ENCODE data around the gene LRRC17.
"Not testable (repeated sequence)": the region's sequence is repeated elsewhere in the genome, so short reads cannot be mapped to it uniquely, and the experiment has no call there.

LRRC17 gene

DNA sequence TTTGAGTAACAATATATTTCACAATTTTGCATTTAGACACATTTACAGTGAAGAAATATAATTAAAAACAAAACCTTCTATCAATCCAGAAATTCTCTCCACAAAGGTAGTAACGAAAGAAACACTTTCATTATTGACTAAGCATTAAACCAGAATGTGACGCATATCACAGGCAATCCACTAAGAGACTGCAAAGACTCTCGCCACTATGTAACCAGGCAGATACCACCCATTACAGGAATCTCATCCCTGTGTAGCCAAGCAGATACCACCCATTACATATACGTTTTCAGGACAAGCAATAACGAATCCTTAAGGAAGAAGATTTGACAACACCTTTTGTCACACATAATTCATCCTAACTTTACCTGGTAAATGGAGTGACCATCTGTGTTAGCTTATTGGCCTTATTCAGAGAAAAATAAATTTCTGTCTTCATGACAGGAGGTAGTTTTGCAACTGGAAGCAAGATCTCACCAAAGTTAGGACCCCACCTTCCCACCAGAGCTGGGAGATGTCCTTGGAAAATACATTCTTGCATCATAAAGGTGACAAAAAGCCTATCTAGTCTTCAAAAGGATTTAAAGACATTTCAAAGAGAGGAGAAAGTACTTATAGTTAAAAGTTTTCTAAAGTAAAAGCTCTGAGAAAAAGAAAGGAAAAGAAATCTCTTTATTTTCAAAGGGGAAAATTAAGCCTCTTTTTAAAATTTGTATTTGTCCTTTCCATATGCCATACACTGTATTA lies 30.8 kb downstream of the LRRC17 start:
- DNase-seq = no peak

DNA sequence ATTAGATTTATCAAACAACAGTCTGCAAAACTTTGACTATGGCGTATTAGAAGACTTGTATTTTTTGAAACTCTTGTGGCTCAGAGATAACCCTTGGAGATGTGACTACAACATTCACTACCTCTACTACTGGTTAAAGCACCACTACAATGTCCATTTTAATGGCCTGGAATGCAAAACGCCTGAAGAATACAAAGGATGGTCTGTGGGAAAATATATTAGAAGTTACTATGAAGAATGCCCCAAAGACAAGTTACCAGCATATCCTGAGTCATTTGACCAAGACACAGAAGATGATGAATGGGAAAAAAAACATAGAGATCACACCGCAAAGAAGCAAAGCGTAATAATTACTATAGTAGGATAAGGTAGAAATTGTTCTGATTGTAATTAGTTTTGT lies 31.4 kb downstream of the LRRC17 start:
- no peak for DNase-seq

DNA sequence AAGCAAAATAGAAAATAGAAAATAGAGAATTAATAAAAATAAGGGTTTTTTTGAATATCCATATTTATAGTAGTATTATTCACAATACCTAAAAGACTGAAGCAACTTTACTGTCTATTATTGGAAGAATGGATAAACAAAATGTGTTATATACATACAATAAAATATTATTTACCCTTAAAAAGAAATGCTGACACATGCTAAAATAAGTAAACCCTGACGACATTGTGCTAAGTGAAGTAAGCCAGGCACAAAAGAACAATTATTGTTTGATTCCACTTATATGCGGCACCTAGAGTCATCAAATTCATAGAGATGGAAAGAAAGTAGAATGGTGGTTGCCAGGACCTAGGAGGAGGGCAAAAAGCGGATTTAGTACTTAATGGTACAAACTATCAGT lies 39.0 kb downstream of the LRRC17 start:
- no peak for DNase-seq

- DNase-seq = no peak
These were observed 40.6 kb downstream of the LRRC17 start for GRCh38 chr7:102953406-102953805.

GRCh38 chr7:102954359-102954758 lies 41.6 kb downstream of the LRRC17 start:
- not testable (repeated sequence) for DNase-seq

- not testable (repeated sequence) for DNase-seq
These were observed 45.2 kb downstream of the LRRC17 start for GRCh38 chr7:102958004-102958403.

DNA sequence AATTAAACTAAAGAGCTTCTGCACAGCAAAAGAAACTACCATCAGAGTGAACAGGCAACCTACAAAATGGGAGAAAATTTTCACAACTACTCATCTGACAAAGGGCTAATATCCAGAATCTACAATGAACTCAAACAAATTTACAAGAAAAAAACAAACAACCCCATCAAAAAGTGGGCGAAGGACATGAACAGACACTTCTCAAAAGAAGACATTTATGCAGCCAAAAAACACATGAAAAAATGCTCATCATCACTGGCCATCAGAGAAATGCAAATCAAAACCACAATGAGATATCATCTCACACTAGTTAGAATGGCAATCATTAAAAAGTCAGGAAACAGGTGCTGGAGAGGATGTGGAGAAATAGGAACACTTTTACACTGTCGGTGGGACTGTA lies 49.2 kb downstream of the LRRC17 start:
- DNase-seq = not testable (repeated sequence)

DNA sequence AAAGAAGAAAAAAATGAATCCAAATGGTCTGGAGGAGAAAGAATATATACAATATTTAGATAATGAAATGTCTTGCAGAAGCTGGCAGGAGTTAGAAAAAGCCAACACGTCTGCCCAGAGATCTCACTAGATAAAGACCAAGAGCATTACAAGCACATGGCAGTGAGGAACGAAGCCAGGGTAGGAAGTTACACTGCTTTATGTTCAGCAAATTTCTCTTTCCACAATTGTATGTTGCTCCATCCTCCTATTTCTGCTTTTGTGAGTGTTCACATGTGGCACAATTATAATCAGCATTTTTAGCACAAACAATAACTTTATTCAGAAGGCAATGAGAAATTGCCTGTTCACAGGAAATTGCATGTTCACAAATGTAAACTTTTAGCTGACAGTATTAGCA lies 53.7 kb downstream of the LRRC17 start:
- no peak for DNase-seq

- no peak for DNase-seq
These were observed 55.0 kb downstream of the LRRC17 start for GRCh38 chr7:102967798-102968197.

GRCh38 chr7:102973096-102973802 lies 60.4 kb downstream of the LRRC17 start:
- DNase-seq = no peak

- no peak for DNase-seq
These were observed 61.8 kb downstream of the LRRC17 start for GRCh38 chr7:102974366-102975236.

- no peak for DNase-seq
These were observed 63.1 kb downstream of the LRRC17 start for GRCh38 chr7:102975854-102976253.

GRCh38 chr7:102976493-102976892 lies 63.7 kb downstream of the LRRC17 start:
- no peak for DNase-seq

DNA sequence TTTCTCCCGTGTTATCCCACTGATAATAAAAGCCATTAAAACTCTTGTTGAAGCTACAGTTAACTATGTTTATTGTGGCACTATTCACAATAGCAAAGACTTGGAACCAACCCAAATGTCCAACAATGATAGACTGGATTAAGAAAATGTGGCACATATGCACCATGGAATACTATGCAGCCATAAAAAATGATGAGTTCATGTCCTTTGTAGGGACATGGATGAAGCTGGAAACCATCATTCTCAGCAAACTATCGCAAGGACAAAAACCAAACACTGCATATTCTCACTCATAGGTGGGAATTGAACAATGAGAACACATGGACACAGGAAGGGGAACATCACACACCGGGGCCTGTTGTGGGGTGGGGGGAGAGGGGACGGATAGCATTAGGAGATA lies 64.8 kb downstream of the LRRC17 start:
- not testable (repeated sequence) for DNase-seq

DNA sequence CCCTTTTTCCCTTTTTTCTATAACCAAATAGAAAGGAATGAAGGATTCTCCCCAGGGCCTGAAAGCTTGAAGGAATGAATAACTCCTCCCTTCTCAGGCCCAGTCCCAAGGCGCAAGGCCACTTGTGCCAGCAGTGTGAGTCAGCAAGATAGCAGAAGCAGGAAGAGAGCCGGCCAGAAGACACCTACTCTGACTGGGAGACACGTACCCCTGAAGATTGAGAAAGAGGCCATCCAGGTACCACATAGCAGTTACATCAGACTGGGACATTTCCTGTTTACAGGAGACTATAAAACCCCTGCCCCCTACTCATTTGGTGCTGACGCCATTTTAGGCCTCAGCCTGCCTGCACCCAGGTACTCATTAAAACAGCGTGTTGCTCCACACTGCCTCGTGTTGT lies 65.5 kb downstream of the LRRC17 start:
- DNase-seq = no peak

DNA sequence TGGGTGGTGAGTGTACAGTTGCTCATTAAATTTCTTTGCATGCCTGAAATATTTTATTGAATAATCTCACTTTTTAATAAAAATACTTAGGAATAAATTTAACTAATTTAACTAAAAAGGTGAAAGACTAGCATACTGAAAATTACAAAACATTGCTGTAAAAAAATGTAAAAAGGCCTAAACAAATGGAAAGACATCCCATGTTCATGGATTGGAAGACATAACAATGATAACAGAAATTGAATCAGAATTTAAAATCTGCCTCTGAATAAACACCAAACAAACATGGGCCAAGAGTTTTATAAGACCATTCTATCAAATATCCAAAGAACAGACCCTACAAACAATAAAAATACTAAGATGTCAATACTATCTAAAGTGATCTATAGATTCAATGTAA lies 66.9 kb downstream of the LRRC17 start:
- DNase-seq = no peak

DNA sequence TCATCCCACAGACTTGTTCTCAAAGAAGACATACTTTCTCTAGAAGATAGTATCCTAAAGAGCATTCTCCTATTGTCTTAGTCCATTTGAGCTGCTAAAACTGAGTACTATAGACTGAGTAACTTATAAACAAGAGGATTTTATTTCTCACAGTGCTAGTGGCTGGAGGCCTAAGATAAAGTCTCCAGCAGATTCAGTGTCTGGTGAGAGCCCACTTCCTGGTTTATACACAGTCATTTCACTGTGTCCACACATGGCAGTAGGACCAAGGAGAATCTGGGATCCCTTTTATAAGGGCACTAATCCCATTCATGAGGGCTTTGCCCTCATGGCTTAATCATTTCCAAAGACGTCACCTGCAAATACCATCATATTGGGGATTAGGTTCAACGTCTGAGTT lies 68.7 kb downstream of the LRRC17 start:
- no peak for DNase-seq

DNA sequence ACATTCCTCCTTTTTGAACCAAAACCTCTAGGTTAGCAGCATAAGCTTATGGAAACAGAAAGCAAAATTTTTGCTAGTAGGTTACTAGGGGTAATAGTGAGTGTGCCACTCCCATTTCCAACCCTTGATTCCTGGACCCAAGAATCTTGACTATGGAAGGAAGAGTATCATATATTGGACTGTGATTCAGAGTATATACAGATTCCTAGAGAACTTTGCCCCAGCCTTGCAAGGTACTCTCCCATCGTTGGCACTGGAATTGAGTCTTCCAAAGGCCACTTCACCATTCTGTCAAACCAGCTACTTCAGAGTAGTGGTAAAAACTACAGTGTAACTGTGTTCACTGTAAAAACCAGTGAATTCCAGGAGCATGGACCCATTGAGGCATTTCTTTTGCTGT lies 69.4 kb downstream of the LRRC17 start:
- DNase-seq = no peak

- DNase-seq = no peak
These were observed 70.8 kb downstream of the LRRC17 start for GRCh38 chr7:102983602-102984001.

DNA sequence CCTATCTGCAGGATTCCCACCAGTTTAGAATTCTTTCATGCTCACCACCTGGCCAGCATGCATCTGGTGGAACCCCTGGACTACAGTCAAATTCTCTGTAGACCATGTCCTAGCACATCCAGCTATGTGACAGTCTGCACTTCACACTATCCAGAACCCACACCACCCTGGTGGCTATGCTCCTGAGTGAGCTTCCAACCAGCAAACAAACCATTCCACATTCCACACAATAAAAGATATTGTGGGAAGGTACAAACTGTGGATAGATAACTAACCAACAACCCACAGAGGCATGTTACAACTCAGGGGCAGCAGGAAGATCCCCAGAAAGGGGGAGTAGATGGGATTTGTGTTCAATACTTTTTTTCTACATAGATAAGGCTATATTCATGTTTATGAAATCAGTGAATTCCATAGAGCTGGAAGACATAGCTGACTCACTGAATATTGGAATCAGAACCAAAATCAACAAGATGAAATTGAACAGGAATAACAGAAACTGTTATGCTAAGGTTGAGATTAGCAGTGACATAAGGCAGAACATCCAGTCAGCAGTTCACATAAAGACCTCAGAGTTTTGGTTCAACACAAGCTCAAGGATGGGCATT lies 72.5 kb downstream of the LRRC17 start:
- DNase-seq = no peak

- DNase-seq = no peak
These were observed 75.3 kb downstream of the LRRC17 start for GRCh38 chr7:102988088-102988487.

GRCh38 chr7:102988631-102989560 lies 76.1 kb downstream of the LRRC17 start:
- DNase-seq = no peak

Data from NCI-H2171 (cell line).